Measurements from ENCODE around the gene KIF1A.
"Not testable (repeated sequence)": the region's sequence is repeated elsewhere in the genome, so short reads cannot be mapped to it uniquely, and the experiment has no call there.

The KIF1A gene

DNA sequence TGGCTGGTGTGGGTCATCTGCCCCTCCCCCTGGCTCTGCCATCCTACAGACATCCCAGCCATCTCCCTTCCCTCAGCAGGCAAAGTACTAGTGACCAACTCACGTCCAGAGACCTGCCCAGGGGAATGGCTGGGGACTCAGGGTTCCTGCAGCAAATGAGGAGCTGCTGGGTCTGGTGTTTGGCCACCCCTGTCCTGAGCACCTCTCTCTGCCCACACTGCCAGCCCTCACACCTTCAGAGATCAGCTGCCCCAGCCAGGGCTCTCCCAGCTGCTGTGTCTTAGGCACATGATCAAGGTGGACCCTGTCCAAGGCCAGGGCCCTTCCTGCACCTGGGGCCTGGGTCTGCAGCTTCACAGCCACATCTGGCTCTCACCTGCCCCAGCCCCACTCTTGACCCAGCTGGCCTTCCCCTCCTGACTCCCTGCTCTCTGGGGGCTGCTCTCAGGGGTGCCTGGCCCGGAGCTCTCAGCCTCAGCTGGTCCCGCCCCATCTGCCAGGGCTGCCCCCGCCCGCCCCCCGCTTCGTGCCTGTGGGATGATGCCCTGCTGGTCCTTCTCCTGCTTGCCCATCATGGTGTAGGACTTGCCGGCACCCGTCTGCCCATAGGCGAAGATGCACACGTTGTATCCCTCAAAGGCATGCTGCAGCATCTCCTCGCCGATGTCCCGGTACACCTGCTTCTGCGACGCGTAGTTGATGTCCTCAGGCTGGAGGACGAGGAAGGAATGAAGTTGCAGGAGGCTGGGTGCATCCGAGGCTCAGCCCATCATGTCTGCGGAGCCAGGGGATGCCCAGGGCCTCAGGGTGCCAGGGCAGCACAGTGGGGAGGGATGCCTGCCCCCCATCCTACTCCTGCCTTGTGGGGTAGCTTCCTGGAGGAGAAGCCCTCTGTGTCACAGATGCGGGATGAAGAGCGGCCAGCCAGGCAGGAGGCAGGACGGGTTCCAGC lies 32.2 kb downstream of the KIF1A start:
- DNase-seq (ENCODE audit: low spot score): no peak

DNA sequence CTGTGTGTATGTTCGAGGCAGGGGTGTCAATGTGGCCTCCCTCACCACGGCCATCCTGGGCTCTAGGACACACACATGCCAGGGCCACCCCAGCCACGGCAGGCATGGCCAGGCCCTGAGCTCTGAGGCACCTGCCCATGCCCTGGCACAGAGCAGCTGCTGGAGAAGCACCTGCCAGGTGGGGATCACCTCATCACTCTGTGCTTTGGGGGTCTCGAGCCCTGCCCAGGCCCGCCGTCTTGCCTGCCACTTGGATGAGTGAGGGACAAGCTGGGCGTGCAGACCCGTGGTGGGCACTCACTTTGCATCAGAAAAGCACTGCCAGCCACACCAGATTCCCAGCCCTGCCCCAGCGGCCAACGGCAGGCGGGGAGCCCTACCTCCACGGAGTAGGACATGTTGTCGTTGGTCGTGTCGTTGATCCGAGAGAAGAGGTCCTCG lies 33.1 kb downstream of the KIF1A start:
- DNase-seq (ENCODE audit: low spot score): no peak

DNA sequence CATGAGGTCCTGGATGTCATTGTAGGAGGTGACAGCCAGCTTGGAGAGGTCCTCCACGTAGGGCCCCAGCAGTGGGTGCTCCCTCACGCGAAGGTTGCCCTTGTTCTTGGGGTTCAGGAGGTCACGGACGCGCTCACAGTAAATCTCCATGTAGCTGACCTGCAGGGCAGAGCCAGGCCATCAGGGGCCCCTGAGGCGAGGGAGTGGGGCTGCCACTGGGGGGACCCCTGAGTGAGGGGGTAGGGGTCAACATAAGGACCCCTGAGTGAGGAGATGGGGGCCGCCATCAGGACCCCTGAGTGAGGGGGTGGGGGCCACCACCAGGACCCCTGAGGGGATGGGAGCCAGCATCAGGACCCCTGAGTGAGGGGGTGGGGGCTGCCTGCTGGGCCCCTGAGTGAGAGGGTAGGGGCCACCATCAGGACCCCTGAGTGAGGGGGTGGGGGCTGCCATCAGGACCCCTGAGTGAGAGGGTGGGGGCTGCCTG lies 33.6 kb downstream of the KIF1A start:
- DNase-seq (ENCODE audit: low spot score): no peak

DNA sequence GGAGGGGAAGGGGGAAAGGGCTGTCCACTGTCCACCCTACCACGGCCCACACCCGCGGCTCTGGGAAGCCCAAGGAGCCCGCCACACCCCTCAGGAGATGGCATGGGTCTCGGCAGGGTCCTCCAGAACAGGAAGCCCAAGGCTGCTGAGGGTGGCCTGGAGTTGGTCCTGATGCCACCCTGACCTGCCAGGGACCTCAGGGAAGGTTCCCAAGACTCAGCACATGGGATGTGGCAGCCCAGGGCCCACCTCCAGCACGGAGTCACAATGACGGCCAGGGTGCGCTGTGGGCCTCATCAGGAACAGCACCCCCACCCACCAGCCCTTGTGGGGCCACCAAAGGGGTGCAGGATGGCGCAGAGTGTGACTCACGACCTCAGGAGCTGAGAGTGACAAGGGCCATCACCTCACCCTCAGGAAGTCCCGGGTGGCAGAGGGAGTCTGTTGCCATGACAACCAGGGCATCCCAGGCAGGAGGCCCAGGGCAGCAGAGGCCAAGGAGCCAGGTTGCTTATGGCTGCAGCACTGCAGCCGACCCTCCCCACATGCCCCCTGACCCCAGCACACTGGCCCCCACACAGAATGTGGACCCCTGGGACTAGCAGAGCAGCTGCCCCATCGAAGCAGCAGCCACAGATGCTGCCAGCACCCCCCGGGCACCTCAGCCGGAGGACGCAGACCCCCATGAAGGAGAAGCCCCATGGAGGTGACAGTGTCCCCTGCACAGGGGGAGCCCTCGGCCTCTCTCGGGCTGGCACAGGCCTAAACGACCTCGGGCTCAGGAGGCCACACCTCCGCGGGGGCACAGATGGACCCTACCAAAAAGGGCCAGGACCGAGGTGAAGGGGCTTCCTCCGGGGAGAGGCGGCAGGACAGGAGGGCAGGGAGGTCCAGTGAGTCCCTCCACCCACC lies 34.3 kb downstream of the KIF1A start:
- no peak for DNase-seq (ENCODE audit: low spot score)

DNA sequence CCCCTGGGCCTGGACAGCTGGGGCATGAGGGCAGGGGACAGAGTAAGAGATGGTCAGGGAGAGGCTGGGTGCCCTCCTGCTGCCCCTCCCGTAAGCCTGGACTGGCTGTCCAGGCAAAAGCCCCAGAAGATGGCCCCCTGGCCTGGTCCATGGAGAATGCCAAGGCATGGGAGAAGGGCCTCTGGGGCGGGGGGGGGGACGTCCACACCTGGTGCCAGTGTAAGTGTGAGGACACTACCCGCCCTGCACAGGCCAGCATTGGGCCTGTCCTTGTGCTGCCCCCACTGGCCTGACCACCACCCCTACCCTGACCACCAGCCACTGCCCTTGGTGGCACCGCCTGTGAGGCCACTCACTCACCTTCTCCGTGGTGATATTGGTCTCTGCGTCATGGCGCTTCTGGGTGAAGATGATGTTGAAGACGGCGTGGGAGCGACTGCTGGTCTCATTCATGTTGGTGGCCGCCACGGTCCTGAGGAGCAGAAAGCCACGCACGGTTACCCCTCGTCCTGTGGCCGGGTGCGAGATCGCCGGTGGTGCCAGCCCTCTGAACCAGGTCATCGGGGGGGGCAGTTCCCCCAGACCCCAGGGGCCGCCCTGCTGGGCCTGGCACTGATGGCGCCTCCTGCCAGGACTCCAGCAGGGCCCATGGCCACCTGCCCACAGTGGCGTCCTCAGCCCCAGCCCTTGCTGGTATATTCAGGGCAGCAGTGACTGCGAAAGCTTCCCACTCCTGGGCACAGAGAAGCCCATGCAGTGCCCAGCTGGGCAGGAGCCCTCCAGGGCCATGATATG lies 35.2 kb downstream of the KIF1A start:
- no peak for DNase-seq (ENCODE audit: low spot score)

DNA sequence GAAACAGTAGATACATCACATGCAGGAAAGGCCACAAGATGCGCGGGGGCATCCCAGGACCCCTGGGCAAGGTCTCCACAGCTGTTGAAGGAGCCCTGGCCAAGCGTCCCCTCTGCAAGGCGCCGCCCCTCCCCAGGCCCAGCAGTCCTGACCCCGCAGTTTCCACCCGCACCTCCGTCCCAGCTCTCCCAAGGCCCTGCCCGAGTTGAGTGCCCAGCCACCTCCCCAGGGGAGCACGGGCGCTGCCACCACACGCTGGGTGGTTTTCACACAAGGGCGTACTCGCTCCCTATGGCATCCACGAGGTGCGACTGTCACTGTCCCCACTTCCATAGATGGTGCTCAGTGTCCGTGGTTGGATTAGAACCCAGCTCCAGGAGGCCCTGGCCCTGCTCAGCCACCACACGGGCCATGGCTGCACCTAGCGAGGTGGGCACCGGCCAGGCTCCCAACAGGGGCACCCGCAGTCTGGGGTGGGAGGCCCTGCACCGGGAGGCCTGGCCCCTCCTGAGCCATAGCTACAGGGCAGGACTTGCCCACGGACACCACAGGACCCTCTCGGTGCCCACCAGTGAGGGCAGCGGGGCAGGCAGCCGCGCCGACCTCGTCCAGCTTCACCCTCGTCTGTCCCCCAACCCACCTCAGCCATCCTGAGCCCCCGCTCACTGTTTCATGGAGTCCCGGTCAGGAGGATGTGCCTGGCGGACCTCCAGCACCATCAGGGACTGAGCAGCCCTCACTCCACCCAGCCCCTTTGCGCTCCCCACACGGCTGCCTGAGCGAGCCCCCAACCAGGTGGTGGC lies 36.0 kb downstream of the KIF1A start:
- DNase-seq (ENCODE audit: low spot score): no peak

DNA sequence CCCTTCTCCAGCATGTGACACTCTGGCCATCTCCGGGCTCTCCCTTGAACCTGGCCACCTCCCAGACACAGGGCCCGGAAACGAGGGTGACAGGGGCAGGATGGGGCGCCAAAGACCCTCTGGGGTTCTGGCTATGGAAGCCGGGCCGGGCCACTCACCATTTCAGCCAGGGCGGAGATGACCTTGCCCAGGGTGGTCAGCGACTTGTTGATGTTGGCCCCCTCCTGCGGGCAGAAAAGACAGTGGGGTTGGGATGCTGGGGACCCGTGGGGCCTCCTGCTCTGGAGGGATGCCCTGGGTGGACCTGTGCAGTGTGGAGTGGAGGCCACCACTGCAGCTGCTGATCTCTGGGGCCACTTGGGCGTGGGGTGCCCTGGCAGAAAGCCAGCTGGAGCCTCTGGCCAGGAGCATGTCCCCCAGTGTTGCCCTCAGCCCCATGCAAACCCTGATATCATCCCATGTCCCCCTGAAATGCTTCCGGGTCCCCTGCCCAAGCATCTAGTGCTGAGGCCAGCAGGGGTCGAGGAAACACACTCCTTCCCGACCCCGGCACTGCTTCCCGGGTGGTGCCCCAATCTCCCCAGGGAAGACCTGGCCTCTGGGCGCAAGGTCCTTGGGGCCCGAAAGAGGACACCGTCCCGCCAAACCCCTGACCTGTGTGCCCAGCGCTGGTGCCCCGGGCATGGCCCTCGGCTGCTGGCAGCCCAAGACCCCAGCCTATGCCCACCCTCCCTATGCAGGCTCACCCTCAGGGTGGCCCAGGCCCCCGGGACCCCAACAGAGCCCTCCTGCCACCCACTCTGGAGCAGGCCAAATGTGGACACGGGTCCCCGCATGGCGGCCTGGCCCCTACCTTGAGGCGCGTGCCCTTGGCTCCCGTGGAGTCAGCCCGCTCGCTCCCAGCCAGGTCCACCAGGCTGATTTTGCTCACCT lies 36.9 kb downstream of the KIF1A start:
- DNase-seq (ENCODE audit: low spot score): no peak

DNA sequence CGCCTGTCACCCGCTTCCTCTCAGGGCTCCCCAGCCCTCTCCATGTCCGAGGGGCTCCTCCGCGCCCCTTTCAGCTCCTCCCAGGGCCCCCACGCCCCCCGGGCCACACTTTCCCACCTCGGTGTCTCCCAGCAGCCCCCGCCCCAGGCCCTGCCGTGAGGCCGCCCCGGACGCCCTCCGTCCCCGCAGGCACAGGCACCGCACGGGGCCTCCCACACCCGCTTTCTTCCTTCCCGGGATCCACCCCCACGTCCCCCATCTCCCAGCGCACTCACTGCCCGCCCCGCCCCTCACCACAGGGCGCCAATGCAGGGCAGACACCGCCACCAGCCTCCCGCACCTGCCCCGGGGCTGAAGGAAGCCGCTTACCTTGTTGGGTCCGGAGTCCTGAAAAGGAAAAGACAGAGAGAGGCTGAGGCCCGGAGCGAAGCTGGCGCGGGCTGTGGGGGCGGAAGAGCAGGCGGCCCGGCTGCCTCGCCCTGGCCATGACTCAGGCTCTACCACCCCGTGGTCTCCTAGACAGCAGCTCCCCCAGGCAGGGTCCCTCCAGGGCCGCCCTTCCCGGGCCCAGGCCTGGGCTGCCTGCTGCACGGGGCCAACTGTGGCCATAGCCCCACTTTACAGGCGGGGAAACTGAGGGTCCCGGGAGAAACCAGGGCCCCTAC lies 37.7 kb downstream of the KIF1A start:
- no peak for DNase-seq (ENCODE audit: low spot score)

DNA sequence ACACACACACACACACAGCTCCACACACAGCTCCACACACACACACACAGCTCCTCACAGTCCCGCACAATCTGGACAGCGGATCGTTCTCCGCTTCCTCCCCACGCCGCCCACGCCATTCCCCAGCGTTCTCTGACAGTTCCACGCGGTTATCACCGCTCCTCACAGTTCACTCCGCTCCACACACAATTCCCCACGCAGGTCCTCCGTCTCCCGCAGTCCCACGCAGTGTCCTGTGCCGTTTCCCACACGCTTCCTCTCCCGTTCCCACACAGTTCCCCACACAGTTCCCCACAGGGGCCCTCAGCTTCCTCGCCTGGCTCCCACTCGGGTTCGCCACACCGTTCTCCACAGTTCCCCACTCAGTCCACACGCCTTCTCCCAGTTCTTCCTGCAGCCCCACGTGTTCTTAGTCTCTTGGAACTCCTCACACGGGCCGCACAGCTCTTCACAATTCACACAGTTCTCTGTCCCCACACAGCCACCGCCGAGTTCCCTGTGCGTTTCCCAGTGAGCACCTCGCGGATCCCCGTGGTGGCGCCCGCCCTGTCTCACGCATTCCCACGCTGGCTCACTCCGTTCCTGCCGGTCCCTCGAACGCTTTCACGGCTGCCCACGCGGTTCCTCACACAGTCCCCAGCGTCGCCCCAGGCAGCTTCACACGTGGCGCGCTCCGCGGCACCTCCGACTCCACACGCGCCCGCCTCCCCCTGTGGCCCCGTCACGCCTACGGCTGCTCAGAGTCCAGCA lies 38.4 kb downstream of the KIF1A start:
- no peak for DNase-seq (ENCODE audit: low spot score)

DNA sequence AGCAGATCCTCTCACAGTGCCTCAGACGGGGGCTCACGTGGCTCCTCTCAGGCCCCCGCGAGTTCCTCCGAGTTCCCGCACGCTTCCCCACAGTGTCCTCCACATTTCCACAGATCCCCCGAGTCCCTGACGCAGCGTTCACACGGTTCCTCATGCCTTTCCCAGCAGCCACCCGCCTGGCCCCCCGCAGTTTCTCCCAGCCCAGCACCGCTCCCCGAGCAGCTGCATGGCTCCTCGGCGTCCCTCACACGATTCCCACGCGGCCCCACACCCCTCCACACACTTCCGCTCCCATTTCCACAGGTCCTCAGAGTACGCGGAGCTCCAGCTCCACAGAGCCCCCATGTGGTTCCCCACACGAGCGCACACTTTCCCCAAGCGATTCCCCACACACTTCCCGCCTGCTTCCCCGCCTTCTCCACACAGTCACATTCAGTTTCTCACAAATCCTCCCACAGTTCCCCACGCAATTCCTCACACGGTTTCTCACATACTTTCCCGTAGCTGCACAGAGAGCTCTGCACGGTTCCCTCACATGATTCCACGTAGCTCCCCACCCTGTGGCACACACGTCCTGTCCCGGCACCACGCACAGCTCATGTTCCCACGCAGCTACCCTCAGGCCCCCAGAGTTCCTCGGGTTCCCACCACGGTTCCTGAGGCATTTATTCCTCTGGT lies 39.9 kb downstream of the KIF1A start:
- no peak for DNase-seq (ENCODE audit: low spot score)

DNA sequence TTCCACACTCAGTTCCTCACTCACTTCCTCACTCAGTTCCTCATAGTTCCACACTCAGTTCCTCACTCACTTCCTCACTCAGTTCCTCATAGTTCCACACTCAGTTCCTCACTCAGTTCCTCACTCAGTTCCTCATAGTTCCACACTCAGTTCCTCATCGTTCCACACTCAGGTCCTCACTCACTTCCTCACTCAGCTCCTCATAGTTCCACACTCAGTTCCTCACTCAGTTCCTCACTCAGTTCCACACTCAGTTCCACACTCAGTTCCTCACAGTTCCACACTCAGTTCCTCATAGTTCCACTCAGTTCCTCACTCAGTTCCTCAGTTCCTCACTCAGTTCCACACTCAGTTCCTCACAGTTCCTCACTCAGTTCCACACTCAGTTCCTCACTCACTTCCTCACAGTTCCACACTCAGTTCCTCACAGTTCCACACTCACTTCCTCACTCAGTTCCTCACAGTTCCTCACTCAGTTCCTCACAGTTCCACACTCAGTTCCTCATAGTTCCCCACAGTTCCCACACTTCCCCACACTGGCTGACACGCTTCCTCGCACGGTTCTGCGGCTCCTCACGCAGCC lies 40.7 kb downstream of the KIF1A start:
- DNase-seq (ENCODE audit: low spot score): not testable (repeated sequence)

DNA sequence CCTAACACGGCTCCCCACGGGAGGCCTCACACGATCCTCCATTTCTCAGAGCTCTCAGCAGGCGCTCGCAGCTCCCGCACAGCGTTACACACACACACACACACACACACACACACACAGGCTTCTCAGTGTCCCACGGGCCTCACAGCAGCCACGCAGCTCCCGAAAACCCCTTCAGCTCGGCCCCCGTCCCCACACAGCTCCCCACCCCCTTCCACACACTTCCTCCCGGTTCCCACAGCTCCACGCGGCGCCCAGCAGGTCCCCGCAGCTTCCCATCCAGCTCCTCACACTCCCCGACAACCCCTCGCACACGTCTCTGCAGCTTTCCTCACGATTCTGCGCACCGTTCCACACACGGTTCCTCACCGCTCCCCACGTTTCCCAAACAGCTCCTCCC lies 41.6 kb downstream of the KIF1A start:
- DNase-seq (ENCODE audit: low spot score): no peak

DNA sequence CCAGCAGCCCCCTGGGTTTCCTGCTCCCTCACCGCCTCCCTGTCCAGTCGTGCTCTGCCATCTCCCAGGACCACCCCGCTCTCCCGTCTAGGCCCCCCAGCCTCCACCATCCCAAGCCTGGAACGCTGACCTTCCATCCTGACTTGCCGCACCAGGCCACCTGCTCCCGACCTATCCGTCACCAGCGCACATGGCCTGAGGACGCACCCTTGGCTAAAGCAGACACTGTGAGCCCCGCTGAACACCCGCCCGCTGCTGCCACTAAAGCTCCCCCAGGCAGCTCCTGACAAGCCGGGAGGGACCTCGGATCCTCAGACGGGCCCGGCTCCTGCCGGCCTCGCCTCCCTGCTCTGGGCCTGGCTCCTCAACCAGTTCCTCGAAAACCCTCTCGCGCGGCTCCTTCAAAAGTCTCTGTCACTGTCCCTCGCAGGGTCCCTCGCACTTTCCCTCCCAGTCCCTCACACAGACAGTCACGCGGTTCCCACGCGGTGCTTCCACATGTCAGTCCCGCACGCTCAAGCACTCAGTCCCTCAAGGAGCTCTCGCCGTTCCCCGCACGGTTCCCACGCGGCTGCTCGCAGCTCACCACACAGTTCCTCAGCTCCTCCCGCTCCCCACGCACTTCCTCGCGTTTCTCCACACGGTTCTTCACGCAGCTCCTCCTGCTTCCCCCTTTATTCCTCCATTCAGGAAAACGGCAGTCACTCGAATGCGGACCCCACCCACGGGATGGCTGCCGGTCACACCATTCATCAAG lies 42.4 kb downstream of the KIF1A start:
- DNase-seq (ENCODE audit: low spot score): no peak

DNA sequence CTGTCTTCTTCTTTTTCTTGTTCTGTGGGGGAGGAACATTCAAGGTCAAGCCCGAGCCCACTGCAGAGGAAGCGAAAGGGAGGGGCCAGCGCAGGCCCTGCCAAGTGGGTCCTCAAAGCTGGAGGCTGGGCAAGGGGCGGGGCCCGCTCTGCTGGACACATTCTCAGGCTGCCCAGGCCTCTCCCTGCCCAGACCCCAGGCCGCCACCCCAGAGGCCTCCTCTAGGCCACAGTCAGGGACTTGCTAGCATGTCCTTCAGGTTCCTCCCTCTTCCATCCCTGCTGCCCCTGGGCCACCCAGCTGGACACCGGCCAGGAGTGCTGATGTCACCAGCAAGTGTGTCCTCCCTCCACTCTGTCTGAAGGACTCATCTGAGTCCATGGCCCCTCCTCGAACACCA lies 44.1 kb downstream of the KIF1A start:
- no peak for DNase-seq (ENCODE audit: low spot score)

DNA sequence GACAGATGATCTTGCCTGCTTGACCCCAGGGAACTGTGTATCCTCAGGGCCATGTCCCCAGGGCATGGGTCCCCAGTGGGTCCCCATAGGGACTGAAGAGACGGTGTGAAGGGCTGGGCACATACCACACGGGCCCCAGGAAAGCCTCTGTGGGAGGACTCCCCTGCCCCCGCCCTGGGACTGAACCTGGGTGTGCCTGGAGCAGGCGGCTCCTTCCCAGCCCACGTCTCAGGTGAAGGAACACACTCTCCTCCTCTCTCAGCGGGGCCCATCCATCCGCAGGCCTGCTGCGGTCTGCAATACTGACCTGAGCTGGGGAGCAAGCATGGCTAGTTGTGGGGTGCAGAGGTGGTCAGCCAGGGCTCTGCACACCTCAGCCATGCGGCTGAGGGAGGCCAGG lies 45.2 kb downstream of the KIF1A start:
- DNase-seq (ENCODE audit: low spot score): no peak

DNA sequence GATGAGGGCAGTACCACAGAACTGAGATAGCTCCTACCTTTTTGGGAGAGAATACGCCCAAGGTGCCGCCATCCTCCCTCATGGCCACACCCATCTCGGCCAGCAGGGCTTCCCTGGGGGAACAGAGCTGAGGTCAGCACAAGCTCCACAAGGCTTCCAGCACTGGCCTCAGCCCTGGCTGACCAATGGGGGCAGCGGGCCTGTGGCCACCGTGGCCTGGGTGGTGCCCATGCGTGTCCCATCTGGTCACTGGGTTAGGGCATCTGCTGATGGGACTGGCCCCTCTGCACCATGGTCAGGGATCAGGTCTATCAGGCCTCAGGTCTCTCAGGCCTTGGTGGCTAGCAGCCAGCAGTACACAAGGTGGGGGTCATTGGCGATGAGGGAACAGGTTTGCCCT lies 50.9 kb downstream of the KIF1A start:
- no peak for DNase-seq (ENCODE audit: low spot score)

DNA sequence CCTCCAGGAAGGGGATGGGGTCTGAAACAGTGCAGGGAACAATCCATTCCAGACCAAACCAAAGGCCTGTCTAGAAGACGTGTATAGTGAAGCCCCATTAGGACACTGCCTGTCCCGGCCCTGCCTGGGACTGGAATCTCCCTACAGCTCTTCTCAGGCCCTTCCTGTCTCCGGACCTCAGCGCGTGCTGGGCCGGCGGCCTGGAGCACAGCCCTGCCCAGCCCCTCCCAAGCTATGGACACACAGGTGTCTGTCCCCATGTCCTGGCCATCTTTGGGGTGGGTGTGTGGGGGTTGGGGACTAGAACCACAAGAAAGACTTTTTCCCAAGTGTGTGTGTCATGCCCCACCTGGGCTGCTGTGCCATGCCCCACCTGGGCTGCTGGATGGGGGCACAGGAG lies 51.8 kb downstream of the KIF1A start:
- DNase-seq (ENCODE audit: low spot score): no peak
